Mononuclear cell (primary cell): ENCODE results near the gene CNTN1. TPM values are rescaled to one million over a fixed set of nuclear protein-coding genes. Genes with fewer than 3 reads are reported as not detected.

Source experiments
- H3K27me3 ChIP-seq: 2 replicates; pipeline ENCODE4 v1.6.0; 2011; ENCODE audit warnings: low read length, control low read depth; ENCODE audit not compliant: insufficient read depth
- H3K4me1 ChIP-seq: 2 replicates; pipeline ENCODE4 v1.5.1; 2011; ENCODE audit warnings: mild to moderate bottlenecking, low read length, control low read depth; ENCODE audit not compliant: insufficient read depth
- H3K4me3 ChIP-seq: 2 replicates; pipeline ENCODE4 v1.5.1; 2011; ENCODE audit warnings: mild to moderate bottlenecking, low read length, moderate library complexity
- H3K9me3 ChIP-seq: 2 replicates; pipeline ENCODE4 v1.5.1; 2011; ENCODE audit warnings: low read depth, mild to moderate bottlenecking, control low read depth, low read length
- total RNA-seq: library from RNA; depleted of rRNA; stranded (reverse); fragments of >200 nt; gene quantifications from one replicate; pipeline ENCODE4 v1.2.3, GENCODE V29; 2012

The CNTN1 gene
- total RNA-seq, 1 donor: not detected

DNA sequence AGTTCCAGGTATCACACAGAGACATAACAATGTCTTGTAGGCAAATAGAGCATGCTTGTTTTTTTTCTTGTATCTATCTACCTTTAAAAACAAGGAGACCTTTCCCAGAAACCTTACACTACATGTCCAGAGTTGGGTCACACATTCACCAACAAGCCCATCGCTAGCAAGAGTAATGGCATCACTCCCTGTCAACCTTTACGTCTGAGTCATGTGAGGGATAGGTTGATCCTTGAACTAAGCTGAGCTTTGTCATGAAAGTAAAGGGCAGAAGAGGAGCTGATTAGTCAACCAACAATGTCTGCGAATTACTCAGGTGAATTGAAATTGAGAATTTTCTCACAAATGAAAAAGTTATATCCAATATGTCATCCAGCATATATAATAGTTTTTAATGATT lies 219.4 kb downstream of the CNTN1 start:
- no peaks in the 10 kb centered on the region for H3K9me3 ChIP-seq
- H3K4me1 ChIP-seq: no peaks in the 10 kb centered on the region
- H3K4me3 ChIP-seq: no peak overlapping the region
- H3K27me3 ChIP-seq: no peaks in the 10 kb centered on the region

DNA sequence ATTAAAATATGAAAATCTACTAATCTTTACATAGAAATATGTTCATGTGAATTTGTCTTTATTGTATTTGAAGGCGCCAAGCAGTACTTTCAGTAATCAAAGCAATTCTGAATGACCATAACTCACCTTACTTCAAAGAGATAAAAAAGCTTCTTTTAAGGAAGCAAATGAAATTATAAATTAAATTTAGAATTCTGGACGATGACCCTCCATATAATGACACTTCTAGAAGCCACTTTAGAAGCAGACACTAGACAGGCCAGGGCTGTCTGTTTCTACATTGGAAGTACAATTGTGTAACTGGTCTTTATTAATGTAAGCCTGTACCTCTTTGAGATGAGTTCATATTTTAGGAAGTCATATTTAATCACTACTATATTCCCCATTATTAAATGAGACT lies 222.9 kb downstream of the CNTN1 start:
- Histone ChIP-seq H3K9me3 (no peaks in the 10 kb centered on the region), H3K4me1 (no peaks in the 10 kb centered on the region), H3K27me3 (no peaks in the 10 kb centered on the region), H3K4me3 (no peak overlapping the region)

DNA sequence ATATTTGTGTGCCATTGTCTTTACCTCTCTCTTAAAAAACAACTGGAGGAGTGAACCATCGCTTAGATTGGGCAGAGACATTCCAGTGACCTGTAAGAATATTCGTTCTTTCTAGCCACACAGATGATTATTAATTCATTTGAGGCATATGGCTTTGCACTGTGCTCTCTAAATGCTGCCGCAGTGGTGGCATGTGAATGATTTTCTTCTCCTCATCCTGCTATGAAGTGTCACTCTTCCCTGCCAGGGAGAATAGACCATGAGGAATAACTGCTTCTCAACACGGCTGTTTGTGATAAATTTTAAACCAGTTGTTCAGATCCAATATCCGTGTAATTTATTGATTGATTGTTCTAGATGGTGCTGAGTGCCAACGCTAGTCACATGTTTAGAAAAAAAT lies 225.3 kb downstream of the CNTN1 start:
- Histone ChIP-seq H3K27me3 (no peaks in the 10 kb centered on the region), H3K9me3 (no peaks in the 10 kb centered on the region), H3K4me3 (no peak overlapping the region), H3K4me1 (no peaks in the 10 kb centered on the region)

DNA sequence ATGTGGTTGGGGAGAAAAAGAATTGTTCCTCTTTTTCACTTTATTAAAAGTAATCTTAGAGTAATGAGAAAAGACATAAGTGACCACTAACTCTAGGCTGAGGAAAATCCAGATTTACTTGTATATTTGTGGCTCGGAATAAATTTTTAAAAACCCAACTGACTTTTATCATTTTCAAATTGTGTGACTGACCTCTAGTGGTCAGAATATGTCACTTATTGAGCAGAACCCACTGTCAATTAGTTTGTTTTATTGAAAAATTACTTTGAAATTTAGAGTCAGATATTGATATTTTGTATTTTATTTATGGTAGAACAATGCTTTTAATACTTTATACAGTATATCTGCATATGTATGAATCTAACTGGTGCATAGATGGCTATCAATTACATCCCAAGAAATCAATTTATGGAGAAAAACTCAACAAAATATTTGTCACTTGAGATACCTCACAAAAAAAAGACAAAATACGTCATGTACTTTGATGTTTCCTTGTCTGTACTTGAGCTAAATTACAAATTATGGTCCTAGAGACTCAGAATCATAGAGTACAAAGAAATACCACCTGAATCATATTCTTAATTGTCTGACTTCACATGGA lies 229.4 kb downstream of the CNTN1 start:
- H3K4me3 ChIP-seq: no peak overlapping the region
- H3K9me3 ChIP-seq: no peaks in the 10 kb centered on the region
- no peaks in the 10 kb centered on the region for H3K27me3 ChIP-seq
- H3K4me1 ChIP-seq: no peaks in the 10 kb centered on the region

DNA sequence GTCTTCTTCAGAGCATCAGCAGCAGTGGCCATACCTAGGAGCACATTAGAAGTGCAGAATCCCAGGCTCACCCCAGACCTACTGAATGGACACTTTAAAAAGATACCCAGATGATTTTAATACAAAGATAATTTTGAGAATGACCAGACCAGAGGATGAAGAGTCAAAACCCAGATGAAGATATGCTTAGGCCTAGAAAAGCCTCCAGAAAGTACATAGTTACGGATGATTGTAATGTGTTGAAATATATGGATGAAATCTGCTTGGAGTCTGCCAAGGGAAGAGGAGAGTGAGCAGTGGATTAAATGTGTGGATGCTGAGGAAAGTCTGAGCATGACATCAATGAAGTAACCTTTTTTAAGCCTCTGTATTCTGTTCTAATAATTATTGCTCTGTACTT lies 245.7 kb downstream of the CNTN1 start:
- H3K9me3 ChIP-seq: no peaks in the 10 kb centered on the region
- H3K4me3 ChIP-seq: no peak overlapping the region
- no peaks in the 10 kb centered on the region for H3K4me1 ChIP-seq
- no peaks in the 10 kb centered on the region for H3K27me3 ChIP-seq

DNA sequence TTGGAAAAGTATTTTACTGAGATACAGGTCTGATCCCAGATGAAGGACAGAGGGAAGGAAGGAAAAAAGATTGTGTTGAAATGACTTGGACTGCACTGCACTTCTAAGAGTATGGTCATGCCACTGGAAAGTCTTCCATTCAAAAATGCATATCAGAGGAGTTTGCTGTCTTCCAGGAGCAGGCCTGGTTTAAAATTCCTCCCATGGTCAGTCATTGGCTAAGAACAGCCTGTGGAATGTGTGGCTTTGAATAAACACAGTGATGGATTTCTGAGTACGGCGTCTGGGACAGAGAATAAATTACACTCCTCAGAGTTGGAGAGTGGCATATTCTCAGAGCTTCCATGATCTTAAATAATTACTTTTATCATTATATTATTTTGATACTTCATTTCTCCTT lies 250.1 kb downstream of the CNTN1 start:
- no peaks in the 10 kb centered on the region for H3K4me1 ChIP-seq
- no peaks in the 10 kb centered on the region for H3K27me3 ChIP-seq
- no peaks in the 10 kb centered on the region for H3K9me3 ChIP-seq
- H3K4me3 ChIP-seq: no peak overlapping the region

DNA sequence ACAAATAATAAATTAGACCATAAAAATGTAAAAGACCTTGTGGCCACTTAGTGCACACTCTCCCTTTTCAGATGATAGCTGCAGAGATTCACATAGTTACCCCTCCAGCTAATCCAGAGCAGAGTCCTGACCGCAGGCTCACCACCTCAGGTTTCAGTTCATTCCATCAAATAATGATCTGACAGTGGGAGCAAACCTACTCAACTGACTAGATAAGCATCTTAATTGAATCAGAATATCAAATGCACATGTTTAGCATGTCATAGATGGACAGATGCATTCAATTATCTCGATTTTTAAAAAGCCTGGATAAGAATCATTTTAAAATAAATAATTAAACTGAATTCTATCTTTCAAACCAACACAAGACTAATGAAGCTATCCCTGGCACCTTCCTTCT lies 253.5 kb downstream of the CNTN1 start:
- H3K27me3 ChIP-seq: no peaks in the 10 kb centered on the region
- no peak overlapping the region for H3K4me3 ChIP-seq
- no peaks in the 10 kb centered on the region for H3K4me1 ChIP-seq
- no peaks in the 10 kb centered on the region for H3K9me3 ChIP-seq

DNA sequence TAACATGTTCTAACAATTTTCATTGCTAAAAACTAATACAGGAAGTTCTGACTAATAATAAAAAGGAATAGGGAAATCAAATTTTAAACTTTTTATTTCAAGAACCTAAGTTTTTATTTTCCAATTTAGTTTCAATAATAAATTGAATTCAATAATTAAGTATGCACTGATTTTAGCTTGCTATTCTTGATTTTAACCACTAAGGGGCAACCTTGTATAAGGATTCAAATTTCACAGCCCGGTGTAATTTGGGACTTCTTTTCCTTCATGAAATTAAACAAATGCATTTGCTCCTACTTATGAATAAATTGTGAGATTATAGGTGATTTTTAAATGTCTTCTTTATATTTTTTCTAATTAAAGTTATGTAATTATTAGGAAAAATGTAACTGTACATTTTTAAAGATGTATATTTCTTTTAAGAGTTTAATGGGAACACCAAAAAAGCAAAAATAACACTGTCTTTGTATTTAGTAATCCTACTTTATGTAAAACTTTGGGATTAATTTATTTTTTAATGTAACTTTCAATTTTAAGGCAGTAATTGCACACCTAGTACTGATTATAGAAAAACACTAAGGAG lies 254.5 kb downstream of the CNTN1 start:
- H3K4me1 ChIP-seq: no peaks in the 10 kb centered on the region
- H3K4me3 ChIP-seq: no peak overlapping the region
- H3K27me3 ChIP-seq: no peaks in the 10 kb centered on the region
- H3K9me3 ChIP-seq: no peaks in the 10 kb centered on the region

DNA sequence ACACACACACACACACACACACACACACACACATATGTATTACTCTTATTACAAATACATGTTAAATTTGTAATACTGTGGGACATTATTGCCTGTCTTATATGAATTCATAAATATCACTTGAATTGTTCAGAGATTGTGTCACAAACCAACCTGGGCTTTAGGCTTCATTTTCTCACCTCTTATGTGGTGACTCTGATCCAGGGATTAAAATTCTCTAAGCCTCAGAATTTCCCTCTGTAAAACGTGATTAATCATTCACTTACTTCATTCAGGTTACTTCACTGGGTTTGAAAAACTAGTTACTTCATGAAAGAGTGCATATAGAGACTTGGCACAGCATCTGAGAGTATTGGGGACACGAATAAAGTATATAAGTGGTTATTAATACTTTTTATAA lies 255.6 kb downstream of the CNTN1 start:
- no peaks in the 10 kb centered on the region for H3K9me3 ChIP-seq
- no peaks in the 10 kb centered on the region for H3K4me1 ChIP-seq
- no peaks in the 10 kb centered on the region for H3K27me3 ChIP-seq
- no peak overlapping the region for H3K4me3 ChIP-seq

DNA sequence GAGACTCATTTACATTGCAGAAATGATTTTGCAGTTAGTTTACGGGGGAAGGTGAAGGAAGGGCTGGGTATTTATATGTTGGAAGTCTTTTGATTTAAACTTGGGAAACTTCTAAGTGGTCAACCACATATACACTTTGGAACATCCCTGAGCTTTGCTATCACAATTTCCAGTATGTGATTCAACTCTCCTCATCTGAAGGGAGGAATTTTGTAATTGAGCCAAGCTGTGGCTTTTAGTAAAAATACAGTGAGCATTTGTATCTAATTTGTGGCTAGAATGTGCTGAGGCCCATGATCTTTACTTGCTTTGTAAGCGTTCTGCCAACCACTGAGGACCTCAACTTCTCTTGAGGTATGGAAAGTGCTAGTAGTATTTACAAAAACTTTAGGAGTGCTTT lies 260.8 kb downstream of the CNTN1 start:
- Histone ChIP-seq H3K4me3 (no peak overlapping the region), H3K27me3 (no peaks in the 10 kb centered on the region), H3K4me1 (no peaks in the 10 kb centered on the region), H3K9me3 (no peaks in the 10 kb centered on the region)

DNA sequence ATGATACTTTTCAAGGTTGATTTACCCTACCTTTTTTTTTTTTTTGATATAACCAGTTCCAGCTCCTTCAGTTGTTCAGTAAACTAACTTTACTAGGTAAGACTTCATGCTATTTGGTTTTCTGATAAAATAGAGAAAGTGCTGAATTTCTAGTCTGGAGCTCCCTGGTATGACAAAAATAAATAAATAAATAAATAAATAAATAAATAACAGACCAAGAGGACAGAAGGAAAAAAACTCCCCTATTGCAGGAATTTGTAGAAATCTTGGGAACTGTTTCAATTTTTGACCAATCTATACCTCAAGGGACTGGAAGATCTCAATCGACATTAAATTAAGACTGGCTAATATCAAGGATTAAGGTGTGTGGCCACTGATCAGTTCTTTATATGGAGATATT lies 265.2 kb downstream of the CNTN1 start:
- no peak overlapping the region for H3K4me3 ChIP-seq
- H3K4me1 ChIP-seq: no peaks in the 10 kb centered on the region
- no peaks in the 10 kb centered on the region for H3K27me3 ChIP-seq
- H3K9me3 ChIP-seq: no peaks in the 10 kb centered on the region

DNA sequence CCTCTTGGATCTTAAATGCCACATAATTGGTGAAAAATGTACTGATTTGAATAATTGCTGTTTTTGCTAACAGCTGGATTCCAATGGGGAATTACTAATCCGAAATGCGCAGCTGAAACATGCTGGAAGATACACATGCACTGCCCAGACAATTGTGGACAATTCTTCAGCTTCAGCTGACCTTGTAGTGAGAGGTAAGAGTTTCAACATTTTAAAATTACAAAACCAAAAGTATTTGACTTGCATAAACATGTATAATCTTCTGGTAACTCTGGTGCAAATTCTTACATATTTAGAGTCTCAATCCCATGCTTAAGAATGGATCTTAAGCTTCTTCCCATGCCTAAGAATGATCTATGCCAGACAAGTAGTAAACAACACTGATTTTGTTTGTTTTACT lies 266.8 kb downstream of the CNTN1 start:
- no peak overlapping the region for H3K4me3 ChIP-seq
- H3K9me3 ChIP-seq: no peaks in the 10 kb centered on the region
- H3K4me1 ChIP-seq: no peaks in the 10 kb centered on the region
- H3K27me3 ChIP-seq: no peaks in the 10 kb centered on the region

DNA sequence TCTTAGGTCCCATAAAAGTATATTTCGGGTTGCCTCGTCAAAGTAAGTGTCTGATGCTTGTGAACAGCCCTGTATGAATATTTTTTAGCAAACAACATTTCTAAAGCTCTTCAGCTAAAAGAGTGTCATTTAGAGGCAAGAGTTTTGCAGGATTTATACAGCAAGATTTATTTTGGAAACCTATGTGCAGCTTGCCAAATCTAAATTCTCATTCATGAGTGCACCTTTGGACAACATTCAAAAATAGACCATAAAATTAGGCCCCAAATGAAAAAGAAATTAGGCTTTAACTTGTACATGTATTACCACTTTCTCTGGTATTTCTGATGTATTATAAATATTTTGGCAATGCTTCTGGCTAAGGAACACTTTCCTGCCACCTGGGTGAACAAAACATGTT lies 271.5 kb downstream of the CNTN1 start:
- H3K27me3 ChIP-seq: no peaks in the 10 kb centered on the region
- no peaks in the 10 kb centered on the region for H3K9me3 ChIP-seq
- no peaks in the 10 kb centered on the region for H3K4me1 ChIP-seq
- no peak overlapping the region for H3K4me3 ChIP-seq

DNA sequence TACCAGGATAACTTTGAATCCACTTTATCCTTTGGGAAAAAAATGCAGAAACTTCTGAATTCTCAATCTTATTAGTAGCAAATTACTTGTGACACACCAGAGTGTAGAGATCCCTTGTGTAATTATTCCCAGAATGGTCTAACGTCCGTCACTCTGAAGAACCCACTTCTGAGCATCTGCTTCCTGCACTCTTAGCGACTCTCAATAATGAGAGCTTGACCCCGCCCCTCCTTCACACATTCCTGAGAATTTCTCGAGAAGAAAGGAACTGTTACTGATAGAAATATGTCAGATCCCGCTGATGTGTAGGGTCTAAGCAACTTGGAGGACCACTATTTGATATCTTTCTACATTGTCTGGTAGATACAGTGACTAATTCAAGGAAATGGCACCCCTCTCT lies 277.6 kb downstream of the CNTN1 start:
- Histone ChIP-seq H3K4me3 (no peak overlapping the region), H3K9me3 (no peaks in the 10 kb centered on the region), H3K4me1 (no peaks in the 10 kb centered on the region), H3K27me3 (no peaks in the 10 kb centered on the region)

DNA sequence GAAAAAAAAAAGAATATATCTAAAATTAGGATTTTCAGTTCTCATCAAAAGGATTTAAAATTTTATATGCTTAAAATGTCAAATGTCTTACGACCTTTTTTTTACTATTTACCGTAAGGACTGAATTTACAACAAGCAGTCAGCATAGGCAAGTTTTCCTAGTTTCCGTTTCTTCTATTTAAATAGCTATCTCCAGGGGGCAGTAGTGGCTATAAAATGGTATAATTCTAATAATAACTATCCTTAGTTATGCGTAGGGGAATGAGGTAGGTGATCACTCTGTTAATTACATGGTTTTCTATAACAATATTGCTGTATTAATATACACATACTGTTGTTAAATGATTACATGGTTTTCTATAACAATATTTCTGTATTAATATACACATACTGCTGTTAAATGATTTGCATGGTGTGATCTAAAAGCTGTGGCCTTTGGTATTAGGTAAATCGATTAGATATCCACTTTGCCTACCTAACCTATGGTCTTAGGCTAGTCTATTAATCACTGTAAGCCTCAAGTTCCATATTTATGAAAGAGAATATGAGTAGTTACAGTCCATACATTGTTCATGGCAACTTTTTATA lies 278.2 kb downstream of the CNTN1 start:
- no peaks in the 10 kb centered on the region for H3K27me3 ChIP-seq
- H3K9me3 ChIP-seq: no peaks in the 10 kb centered on the region
- H3K4me1 ChIP-seq: no peaks in the 10 kb centered on the region
- H3K4me3 ChIP-seq: no peak overlapping the region

DNA sequence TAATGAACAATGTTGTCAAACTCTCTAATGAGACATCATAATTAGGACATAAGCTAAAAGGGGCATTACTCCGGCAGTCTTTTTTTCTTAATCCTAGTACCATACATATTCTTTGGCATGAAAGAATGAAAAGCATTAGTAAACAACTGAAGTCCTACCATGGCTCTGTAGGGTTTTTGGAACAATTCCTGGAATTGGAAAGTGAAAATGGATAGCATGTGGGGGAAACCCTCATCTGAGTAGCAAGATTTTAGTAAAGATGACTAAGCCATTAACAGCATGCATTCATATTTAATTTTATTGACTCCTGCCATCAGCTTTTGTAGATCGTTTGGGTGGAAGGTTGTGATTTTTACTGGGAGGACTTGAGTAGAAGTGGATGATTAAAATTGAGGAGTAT lies 279.7 kb downstream of the CNTN1 start:
- no peaks in the 10 kb centered on the region for H3K27me3 ChIP-seq
- H3K4me1 ChIP-seq: no peaks in the 10 kb centered on the region
- H3K9me3 ChIP-seq: no peaks in the 10 kb centered on the region
- H3K4me3 ChIP-seq: no peak overlapping the region
